Fibroblast of skin of left biceps (primary cell): ENCODE data around the gene LYPD4.
"Not testable (repeated sequence)": the region's sequence is repeated elsewhere in the genome, so short reads cannot be mapped to it uniquely, and the experiment has no call there.

Experiments
- DNase-seq, 2 experiments: peaks; one replicate each; pipeline ENCODE4 v3.0.0-alpha.2; 2013; ENCODE audit warnings: low read depth in 2 of 2

The LYPD4 gene, protein sequence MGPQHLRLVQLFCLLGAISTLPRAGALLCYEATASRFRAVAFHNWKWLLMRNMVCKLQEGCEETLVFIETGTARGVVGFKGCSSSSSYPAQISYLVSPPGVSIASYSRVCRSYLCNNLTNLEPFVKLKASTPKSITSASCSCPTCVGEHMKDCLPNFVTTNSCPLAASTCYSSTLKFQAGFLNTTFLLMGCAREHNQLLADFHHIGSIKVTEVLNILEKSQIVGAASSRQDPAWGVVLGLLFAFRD

DNA sequence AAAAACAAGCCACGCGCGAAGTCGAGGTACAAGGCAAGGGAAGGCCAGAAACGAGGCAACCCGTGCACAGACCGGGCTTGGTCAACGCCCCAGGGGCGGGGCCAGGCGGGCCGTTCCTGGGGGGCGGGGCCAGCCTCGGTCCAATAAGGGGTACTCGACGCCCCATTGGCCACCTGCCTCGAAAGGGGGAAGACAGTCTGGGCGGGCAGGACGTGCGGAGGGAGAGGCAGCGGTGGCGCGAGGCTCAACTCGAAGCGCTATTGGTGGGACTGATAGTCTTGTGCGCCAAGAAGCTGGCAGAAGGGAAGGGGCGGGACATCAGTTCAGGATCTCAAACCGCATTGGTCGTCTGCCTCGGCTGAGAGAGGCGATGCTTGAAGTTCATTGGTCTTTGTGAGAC lies at the start of gene LYPD4:
LYPD4 (minus strand) TSS at position 83 of the 400 bp plus-strand sequence. CDS start 5,398 bp downstream, outside the sequence.
- DNase-seq, result no peak

DNA sequence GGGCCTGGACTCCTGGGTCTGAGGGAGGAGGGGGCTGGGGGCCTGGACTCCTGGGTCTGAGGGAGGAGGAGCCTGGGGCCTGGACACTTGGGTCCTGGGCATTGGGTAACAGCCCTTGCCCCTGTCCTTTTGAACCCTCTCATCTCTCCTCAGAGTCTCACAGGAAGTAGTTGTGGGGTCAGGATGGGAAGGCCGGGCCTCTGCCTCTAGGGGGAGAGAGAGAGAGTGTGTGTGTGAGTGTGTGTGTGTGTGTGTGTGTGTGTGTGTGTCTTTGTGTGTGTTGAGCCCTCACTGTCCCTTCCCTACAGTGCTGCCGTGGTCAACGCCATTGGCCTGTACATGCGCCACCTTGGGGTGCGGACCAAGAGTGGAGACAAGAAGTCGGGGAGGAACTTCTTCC lies 49.4 kb upstream of the LYPD4 start:
- no peak for DNase-seq

DNA sequence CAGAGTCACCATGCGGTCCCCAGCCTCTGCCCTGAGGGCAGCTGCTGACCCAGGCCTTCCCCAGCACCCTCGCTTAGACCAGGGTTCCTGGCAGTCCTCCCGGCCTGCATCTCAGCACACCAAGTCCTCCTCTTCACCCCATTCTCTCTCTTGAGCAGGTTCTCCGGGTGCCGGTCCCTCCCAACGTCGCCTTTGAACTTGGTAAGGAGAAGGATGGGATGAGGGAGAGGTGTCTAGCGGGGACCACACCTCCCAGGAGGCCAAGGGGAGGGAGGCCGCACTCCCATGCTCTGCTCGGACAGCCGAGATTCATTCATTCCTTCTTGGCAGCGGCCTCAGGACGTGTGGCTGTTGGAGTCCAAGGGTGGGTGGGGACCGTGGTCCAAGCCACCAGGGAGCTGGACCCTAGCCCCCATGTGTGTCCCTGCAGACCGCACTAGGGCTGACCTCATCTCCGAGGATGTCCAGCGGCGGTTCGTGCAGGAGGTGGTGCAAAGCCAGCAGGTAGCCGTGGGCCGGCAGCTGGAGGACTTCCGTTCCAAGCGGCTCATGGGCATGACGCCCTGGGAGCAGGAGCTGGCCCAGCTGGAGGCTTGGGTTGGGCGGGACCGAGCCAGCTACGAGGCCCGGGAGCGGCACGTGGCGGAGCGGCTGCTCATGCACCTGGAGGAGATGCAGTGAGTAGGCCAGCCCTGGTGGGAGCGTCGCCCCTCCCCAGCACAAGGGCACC lies 47.9 kb upstream of the LYPD4 start:
- DNase-seq, result no peak

DNA sequence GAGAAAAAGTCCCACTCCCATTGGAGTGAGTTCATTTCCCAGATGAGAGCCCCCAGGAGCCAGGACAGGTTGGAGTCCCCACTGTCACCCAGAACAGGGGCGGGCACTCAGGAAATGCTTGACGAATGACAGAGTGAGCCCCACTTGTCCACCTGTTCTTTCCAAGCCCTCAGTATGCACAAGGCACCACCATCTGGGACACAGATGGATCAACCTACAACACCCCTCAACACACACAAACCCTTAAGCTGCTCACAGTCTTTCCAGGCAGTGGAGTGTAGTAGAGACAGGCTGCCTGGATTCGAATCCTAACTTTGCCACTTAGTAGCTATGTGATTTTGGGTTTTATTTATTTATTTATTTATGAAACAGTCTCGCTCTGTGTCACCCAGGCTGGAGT lies 46.5 kb upstream of the LYPD4 start:
- no peak for DNase-seq

DNA sequence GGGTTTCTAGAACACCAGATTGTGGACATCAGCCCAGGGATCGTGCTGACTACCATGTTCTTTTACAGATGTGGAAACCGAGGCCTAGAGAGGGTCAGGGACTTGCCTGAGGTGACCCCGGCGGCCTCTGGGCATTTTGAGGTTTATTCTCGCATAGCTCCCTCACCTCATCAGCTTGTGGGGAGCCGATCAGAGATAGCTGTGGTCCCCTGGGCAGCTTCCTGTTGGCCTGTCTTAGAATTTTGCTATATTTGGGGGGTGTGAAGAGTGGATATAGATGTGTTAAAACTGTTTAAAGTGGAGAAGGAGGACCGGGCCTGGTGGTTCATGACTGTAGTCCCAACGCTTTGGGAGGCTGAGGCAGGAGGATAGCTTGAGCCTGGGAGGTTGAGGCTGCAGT lies 45.4 kb upstream of the LYPD4 start:
- no peak for DNase-seq

DNA sequence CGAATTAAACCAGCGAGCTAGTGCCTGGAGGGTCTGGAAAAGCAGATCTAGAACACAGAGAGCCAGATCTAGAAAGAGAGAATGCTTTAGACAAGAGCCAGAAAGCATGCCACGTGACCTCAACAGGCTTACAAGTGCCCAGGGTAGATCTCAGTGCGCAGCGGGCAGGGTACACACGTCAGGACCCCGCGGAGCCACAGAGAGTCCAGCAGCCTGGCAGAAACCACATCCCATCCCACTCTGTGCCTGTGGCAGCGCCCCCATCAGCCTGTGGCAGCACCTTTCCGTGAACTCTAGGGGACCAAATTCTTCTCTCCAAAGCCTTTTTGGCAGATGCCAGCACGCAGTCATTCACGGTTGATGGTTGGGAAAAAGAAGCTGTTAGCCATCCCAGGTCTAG lies 44.4 kb upstream of the LYPD4 start:
- no peak for DNase-seq

DNA sequence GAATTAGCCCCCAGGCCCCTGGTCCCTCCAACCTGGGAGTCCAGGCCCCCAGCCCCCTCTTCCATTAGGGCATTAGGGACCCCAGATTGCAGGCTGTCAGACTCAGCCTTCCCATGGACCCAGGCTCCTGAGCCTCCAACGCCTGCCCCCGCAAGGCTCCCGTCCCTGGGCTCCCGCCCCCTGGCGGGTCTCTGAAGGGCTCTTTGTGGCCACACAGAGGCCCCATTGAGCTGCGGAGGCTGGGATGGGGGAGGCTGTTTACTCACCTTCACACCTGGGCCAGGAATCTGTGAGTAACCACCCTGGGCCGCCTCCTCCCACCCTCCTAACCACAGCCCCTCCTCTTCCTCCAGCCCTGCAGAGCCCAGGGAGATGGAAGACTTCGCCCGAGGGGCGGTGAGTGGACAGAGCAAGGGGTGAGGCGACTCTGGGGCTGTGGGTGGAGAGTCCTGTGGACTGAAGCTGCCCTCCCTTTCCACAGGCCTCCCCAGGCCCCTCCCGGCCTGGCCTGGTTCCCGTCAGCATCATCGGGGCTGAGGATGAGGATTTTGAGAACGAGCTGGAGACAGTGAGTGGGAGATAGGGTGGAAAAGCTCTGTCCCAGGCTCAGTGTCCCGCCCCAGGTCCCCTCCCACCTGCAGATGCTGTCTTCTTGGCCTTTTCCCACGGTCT lies 43.4 kb upstream of the LYPD4 start:
- no peak for DNase-seq

DNA sequence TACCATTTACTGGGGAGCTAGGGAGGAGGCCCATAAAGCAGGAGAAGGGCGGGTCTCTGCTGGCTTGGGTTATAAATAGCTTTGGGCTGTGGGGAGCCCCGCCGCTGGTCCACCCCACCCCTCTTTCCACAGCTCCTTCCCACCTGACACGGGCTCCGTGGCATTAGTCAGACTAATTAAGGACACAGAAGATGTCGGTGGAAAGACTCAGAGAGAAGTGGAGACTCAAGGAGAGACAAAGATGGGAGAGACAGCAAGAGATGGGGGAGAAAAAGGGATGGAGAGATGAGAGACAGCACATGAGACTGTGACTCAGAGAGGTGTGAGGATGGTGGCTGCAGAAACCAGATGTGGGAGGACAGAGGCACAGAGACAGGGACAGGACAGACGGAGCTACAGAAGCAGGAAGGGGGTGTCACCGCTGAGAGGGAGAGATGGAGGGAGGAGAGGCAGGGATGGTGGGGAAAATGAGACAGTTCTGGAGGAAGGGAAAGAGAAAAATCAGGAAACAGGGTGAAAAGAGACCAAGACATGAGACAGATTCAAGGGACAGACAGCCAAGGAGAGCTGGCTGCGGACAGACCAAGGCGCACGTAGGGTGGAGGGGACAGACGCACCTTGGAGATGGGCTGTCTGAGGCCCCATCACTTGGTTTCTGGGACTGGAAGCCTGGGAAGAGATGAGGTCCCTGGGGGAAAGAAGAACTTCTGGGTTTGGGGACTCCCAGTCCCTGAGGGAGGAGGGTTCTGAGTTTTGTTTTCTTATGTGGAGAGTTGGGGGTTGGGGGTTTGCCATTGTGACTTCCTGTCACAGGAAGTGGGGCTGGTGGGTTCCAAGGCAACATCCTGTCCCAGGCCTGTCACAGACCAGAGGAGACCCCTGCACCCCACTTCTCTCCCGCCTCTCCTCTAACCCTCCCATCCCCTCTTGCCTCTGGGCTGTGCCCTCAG lies 42.6 kb upstream of the LYPD4 start:
- no peak for DNase-seq

DNA sequence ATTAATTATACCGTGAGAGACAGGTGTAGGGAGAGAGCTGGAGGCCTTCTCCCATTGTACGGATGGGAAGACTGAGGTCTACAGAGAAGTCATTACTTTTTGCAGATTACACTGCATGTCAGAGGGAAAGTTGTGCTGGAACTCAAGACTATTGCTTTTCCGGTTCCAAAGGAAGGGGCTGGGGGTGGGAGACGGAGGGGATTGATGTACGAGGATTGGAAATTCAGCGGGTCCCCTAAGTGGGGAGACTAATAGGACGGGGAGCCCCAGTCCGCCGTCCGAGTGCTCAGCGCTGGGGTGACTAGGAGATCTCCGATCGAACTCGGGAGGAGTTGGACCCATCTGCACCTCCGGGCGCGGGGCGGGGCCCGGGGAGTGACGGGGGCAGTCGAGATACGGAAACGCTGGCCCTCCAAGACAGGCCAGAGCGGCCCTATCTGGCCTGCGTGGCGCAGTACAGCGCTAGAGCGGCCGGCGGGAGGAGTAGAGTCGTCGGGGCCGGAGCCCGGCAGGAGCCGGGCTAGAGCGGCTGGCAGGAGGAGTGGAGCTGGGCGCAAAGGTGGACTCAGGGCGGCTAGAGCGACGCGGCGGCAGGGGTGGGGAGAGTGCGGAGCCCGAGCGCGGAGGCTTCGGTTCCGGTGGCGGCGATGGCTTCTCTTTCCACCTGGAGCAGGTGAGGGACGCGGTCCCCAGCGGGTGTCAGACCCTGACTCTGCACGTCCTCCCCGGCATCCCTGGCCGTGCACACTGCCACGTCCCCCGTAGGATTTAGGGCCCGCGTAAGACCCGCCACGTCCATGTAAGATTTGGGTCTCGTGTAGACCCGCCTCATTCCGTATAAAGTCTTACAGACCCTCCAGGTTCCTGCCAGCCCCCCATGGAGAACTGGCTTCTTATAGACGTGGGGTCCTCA lies 39.6 kb upstream of the LYPD4 start:
- peak; percentile 90 to 91 for DNase-seq

DNA sequence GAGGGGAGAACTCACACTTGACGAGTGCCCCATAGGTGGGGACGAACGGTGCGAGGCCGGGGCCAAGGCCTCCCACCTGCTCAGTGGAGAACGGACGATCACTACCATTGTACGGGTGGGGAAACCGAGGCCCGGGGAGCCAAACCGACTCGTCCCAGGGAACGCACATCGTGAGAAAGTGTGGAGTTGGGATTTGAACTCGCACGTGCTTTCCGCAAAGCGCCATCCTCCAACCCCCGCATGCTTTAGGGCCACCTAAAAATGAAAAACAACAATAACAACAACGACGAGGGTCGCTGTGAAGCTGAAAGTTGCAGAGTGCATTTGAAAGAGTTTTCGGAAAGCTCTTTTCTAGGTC lies 39.0 kb upstream of the LYPD4 start:
- no peak for DNase-seq

DNA sequence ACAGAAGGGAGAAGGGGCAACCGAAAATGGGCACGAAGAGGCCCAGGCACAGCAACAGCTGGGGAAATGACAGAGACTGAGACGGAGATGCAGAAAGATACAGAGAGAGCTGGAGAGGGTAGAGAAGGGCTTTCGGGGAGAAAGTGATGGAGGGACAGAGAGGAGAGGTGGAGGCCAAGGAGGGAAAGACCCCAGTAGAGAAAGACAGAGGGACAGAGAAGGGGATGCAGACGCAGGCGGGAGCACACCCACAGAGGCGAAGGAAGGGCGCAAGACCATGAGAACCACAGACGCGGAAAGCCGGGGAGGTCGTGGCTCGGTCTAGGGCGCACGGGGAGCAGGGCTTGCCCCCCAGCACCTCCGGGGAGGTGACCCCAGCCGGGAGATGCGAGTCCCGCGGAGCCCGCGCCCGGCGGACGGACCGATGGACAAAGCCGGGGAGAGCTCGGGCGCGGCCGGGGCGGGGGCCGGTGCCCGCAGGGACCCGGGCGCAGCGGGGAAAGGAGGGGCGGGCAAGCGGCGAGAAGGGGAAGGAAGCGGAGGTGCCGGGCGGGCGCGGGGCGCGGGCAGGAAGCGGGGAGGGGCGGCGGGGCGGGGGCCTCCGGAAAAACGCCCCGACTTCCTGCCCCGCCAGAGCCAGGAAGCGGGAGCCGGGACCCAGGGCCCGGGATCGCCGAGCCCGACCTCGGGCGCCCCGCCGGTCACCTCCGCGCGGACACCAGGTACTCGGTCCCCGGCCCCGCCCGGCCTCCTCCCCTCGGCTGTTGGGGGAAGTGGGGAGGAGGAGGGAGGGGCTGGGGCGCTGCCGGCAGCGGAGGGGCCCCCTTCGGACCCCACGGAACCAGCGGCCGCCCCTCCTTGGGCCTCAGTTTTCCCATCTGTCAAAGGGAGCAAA lies 38.3 kb upstream of the LYPD4 start, which contains the start of gene ARHGEF1:
ARHGEF1 (plus strand) TSS at position 617 of the 895 bp plus-strand sequence. CDS start 4,899 bp downstream, outside the sequence.
- no peak for DNase-seq

DNA sequence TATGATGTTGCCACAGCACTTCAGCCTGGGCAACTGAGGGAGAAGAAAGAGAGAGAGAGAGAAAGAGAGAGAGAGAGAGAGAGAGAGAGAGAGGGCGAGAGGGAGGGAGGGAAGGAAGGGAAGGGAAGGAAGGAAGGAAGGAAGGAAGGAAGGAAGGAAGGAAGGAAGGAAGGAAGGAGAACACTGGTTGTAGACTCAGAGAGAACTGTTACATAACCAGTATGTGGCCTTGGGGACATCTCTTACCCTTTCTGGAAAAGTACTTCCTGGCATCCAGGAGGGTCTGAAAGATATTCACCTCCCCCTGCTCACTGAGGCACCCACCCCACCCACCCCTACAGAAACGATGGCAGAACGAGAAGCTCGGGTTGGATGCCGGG lies 35.8 kb upstream of the LYPD4 start:
- no peak for DNase-seq

DNA sequence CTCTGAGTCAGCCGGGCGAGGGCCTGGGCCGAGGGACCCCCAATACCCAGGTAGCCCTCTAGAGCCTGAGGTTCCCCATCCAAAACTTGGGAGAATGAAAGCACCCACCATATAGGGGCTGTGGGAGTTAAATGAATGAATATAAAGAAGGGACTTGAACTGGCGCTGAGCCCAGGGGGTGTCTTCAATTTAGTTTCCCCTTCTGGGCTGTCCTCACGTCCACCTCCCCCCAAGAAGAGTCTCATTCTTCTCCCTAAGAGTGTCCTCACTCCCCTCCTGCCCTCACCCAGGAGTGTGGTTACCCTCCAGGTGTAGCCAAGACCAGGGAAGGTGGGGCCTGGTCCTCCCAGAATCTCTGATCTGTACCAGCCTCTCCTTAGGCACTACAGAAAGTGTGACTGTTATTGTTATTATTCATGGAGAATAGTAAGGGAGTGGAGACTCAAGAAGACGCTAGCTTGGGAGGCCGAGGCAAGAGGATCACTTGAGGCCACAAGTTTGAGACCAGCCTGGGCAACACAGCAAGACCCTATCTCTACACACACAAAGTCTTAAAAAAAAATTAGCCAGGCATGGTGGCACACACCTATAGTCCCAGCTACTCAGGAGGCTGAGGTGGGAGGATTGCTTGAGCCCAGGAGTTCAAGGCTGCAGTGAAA lies 35.3 kb upstream of the LYPD4 start:
- no peak for DNase-seq

DNA sequence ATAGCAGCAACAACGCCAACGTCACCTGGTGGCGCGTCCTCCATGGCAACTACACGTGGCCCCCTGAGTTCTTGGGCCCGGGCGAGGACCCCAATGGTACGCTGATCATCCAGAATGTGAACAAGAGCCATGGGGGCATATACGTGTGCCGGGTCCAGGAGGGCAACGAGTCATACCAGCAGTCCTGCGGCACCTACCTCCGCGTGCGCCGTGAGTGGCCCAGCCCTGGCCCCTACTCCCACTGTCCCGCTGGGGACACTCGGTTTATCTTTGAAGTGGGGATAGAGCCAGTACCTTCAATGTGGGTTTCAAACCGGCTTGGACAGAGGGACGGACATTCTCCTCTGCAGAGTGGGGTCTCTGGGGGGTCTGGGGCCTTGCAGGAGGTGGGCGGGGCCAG lies 34.6 kb upstream of the LYPD4 start:
- DNase-seq, result no peak

DNA sequence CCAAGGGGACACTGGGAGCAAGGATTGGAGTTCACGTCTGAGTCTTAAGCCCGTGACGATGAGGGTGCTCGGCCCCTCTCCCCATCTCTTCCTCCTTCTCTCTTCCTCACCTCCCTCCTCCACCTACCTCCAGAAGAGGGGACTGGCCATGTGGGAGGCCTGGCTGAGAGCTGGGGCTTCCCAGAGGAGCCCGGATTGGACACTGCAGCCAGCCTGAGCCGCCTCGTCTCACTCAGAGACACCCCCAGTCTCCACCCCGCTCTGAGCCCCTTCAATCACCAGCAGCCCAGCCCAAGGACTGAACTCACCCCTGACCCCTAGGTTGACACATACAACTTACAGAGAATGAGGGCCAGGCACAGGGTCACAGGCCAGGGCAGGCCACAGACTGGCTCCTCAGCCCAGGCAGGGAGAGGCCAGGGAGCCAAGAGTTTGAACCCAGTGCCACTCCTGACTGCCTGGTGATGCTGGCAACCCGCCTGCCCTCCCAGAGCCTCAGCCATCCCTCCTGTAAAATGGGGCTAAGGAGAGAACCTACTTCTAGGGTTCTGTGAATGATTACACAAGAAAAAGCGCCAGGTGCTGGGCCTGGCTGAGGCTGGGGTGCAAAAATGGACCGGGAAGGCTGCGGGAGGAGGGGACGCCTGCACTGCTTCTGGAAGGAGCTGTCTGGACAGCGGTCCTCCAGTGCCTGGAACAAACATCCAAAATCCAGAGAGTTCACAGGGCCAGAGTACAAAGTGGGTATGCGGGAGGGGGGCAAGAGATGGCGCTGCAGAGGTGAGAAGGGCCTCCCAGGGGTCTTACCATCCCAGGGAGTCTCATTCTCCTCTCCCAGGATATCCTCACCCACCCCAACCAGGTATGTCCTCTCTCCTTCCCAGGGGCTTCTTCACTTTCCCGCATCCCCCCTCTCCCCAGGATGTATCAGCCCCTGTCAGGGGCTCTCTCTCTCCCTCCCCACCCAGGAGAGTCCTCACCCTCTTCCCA lies 33.7 kb upstream of the LYPD4 start:
- DNase-seq, result no peak

DNA sequence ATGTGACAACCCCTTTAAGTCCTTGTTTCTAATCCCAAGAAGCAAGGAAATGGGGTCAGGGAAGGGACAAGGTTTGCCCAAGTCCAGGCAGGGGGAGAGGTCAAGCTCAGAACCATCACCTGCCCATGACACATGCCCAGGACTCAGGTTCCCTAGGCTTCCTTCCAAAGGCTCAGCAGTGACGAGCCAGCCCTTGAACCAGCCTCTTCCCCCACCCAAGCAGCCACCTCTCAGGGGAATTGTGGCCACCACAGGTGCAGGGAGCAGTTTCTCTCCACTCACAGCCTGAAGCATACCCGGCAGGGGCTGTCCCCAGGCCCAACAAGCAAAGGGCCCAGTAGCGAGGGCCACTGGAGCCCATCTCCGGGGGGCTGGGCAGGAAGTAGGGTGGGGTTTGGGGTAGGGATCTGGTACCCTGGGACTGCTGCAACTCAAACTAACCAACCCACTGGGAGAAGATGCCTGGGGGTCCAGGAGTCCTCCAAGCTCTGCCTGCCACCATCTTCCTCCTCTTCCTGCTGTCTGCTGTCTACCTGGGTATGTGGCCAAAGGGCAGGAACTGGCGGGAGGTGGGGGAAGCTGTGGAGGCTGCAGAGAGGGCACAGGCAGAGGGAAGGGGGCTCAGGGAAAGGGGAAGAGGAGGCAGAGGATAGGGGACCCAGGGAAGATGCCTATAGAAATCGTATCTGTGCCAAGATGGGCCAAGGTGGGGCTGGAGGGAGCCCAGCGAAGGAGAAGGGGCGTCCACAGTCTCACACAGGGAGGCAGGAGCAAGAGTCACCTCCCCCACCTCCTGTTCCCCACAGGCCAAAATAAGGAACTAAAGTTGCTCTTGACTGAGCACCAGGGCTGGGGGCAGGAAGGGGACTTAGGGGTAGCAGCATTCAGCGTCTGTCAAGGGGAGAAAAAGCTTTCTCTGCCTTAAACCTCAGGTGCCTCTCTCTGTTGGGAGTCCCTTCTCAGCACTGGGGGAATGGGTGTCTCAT lies 32.7 kb upstream of the LYPD4 start, which contains the start of gene CD79A:
CD79A (plus strand) TSS at position 433 of the 986 bp plus-strand sequence; CDS start at position 459, 26 bp downstream.
- DNase-seq, result no peak

DNA sequence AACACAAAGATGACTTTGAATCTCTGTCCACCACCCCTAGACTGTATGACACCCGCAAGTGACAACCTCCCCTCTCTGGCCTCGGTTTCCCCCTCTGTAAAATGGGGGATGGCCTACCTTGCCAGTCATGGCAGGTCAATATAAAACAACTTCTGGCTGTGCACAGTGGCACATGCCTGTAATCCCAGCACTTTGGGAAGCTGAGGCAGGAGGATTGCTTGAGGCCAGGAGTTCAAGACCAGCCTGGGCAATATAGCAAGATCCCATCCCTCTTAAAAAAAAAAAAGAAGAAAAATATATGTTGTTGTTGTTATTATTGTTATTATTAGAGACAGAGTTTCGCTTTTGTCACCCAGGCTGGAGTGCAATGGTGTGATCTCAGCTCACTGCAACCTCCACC lies 31.5 kb upstream of the LYPD4 start:
- not testable (repeated sequence) for DNase-seq
